Effector CD8-positive, alpha-beta T cell (primary cell): ENCODE measurements around the gene PRDX3.
"Not testable (repeated sequence)": the region's sequence is repeated elsewhere in the genome, so short reads cannot be mapped to it uniquely, and the experiment has no call there.

ENCODE experiments used
- DNase-seq: peaks from one replicate; lab custom pipeline; 2025; lab: John Stamatoyannopoulos, UW

The PRDX3 gene

GRCh38 chr10:119165171-119166117, 13.2 kb downstream of the PRDX3 start, which contains the start of gene SFXN4:
SFXN4 (minus strand) TSS chr10:119165714; CDS start chr10:119165647, 67 bp downstream.
- peak; percentile 59 for DNase-seq

- DNase-seq: no peak
Measured at GRCh38 chr10:119162452-119163092, 16.0 kb downstream of the PRDX3 start.

DNA sequence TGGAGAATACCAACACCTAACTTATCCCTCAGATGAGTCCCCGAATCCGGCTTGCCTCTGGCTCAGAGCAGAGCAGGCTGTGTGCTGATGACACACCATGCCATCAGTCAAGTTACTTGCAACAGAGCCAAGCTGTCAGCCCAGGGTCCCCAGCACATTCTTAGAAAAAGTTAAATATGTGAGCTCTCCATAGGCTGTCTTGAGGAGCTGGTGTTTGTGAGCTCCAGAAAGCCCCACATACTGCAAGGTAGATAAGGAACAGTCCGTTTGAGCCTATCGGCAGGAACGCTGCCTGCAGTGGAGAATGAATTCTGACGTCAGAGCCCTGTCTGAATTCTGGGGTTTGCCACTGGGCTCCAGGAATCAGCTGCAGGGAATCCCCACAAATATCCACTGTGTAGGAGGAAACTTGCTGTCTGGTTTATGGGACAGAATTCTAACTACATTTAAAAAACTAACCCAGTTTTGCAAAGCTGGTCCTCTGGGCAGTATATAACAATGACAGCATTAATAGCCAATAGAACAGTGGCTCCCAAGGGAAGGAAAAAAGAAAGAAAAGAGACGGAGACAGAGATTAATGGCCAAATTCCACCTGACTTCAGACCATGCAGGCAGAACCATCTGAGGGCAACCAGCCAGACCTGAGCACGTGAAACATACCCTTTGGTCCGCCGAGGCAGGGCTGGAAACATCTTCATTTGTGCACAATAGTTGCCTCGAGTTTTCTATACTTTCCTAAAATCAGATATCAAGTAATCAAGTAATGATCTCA, 16.7 kb downstream of the PRDX3 start:
- DNase-seq: no peak

DNA sequence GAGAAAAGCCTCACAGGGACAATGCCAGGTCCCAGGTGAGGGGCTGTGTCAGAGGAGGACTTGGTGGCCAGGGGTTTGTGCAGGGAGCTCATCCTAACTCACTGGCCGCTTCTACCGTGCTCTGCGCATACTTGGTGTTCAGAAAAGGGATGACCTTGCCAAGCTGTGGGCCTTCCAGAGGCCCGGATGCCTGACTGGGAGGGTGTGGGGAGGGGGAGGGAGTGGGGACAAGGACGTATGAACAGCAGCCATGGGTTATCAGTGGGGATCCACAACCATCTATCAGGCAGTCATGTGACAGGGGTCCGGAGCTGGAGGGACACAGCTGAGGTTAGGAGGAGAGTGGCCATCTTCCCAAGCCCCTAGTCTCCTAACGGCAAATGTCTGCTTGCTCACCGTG, 19.3 kb downstream of the PRDX3 start:
- DNase-seq: no peak

- DNase-seq: no peak
Measured at GRCh38 chr10:119153661-119154060, 25.0 kb downstream of the PRDX3 start.

DNA sequence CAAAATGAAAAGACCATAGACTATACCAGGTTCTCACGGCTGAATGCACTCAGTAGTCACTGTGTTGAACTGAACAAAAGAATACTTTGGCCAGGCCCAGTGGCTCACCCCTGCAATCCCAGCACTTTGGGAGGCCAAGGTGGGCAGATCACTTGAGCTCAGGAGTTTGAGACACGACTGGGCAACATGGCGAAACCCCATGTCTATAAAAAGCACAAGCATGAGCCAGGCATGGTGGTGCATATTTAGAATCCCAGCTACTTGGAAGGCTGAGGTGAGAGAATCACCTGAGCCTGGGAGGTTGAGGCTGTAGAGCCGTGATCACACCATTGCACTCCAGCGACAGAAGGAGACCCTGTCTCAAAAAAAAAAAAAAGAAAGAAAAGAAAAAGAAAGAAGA, 25.6 kb downstream of the PRDX3 start:
- DNase-seq: no peak

DNA sequence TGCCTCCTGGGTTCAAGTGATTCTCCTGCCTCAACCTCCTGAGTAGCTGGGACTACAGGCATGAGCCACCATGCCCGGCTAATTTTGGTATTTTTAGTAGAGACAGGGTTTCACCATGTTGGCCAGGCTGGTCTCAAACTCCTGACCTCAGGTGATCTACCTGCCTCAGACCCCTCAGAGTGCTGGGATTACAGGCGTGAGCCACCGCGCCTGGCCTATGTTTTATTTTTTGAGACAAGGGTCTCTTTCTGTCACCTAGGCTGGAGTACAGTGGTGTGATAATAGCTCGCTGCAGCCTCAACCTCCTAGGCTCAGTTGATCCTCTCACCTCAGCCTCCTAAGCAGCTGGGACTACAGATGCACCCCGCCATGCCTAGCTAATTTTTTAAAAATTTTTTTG, 27.0 kb downstream of the PRDX3 start:
- DNase-seq: not testable (repeated sequence)

- no peak for DNase-seq
Measured at GRCh38 chr10:119149729-119150128, 28.9 kb downstream of the PRDX3 start.

DNA sequence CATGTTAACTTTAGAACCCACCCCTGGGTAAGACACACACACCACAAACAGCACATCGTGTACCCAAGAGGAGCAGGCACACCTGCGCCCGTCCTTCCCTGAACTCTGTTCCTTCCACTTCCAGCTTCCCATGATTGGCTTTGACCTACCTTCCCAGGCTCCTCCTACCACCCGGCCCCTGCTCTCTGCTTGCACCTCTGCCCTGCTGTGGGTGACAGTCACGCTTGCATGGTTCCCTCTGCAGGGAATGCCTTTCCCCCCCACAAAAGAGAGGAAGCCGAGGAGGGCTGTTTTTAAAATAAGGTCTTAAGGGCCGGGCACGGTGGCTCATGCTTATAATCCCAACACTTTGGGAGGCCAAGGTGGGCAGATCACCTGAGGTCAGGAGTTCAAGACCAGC, 29.5 kb downstream of the PRDX3 start:
- no peak for DNase-seq

GRCh38 chr10:119143657-119144056, 35.0 kb downstream of the PRDX3 start:
- no peak for DNase-seq

GRCh38 chr10:119140603-119141245, 37.9 kb downstream of the PRDX3 start:
- DNase-seq: no peak

DNA sequence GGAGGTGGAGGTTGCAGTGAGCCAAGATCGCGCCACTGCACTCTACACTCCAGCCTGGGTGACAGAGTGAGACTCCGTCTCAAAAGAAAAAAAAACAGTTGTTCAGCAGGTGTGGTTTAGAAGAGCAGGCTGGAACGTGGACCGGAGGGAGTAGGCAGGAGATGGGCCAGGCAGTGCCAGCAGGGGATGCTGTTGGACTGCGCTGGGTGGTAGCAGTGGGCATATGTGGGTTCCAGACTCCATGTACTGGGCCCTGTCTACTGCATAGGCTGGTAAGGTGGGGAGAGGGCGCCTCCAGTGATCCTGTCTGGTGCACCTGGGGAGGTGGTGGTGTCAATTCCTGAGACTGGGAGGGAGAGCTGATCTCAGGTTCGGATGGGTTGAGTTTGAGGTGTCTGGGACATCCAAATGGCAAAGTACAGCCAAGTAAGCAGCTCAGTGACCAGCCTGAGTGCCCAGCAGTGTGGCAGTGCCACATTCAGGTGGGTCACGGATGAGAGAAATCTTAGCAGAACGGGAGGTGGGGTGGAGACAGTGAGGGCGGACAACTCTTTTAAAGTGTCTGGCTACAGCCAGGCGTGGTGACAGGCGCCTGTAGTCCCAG, 39.0 kb downstream of the PRDX3 start:
- peak; percentile 15 for DNase-seq

DNA sequence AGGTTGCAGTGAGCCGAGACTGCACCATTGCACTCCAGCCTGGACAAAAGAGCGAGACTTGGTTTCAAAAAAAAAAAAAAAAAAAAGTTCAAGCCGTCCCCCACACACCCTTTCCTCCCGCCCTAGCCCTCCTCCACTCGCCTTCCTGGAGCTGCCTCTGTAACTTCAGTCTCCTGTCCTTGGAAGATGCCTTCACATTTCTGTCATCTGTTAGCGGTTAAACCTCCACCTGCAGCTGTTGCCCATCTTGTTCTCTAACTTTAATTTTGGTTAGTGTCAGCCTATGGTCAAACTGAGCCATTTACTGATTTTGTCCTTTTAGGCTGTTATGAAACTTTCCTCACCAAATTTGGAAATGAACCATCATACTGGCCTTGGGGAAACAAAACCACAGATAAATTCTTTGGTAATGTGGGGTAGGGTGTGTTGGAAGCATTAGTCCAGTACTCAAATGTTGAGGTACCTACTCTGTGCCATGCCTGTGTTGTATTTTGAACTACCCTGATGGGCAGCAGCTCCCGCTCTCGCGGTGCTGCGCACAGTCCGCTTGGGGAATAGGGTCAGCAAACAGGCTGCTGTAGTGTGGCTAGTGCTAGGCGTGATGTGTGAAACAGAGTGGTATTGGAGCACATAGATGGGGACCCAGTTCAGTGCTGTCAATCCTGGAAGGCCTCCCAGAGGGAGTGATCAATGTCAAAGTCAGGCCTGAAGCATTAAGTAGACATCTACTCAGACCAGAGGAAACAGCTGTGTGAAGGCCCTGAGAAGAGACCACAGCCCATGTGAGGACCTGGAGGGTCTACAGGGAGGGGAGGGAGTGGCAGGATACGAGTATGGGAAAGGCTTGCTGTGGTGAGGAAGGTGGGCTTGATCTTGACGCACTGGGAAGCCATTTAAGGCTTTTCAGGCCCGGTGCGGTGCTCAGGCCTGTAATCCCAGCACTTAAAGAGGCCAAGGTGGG, 40.0 kb downstream of the PRDX3 start:
- no peak for DNase-seq

GRCh38 chr10:119137878-119138277, 40.7 kb downstream of the PRDX3 start:
- not testable (repeated sequence) for DNase-seq

- DNase-seq: no peak
Measured at GRCh38 chr10:119136084-119136483, 42.5 kb downstream of the PRDX3 start.

- no peak for DNase-seq
Measured at GRCh38 chr10:119135513-119135881, 43.1 kb downstream of the PRDX3 start.

- no peak for DNase-seq
Measured at GRCh38 chr10:119133949-119134348, 44.7 kb downstream of the PRDX3 start.

DNA sequence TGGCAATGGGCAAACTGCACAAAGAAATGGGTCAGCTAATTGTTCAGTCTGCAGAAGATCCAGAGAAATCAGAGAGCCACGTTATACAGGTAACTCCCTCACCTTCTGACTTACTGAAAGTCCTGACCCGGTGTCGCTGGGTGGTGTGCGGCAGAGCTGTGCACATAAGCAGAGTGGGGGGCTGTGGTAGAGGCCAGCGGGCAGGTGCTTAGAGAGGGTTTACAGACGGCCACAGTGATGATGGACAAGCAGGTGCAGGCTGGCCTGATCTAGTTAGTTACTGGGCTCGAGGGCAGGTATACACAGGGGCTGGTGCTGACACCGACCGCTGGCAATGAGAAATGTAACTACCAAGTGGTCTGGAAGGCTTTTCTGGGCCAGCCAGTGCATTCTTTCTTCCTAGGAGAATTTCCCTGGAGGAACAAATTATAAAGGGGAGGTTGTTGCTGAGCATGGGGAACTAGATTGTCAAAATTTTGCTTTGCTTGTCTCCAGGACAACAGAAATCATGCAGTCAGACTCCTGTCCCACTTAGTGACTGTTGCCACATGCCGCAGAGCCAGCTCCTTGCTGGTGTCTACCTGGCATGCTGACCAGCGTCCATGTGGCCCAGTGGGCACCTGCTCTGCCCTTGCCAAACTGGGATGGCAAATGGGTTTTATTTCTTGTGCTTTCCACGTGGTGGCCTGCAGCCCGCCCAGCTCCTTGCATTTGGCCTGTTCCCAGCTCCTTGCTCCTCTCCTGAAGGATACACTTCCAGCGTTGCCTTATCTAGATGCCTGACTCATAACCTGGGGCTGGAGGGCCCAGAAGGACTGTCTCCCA, 45.9 kb downstream of the PRDX3 start:
- no peak for DNase-seq

DNA sequence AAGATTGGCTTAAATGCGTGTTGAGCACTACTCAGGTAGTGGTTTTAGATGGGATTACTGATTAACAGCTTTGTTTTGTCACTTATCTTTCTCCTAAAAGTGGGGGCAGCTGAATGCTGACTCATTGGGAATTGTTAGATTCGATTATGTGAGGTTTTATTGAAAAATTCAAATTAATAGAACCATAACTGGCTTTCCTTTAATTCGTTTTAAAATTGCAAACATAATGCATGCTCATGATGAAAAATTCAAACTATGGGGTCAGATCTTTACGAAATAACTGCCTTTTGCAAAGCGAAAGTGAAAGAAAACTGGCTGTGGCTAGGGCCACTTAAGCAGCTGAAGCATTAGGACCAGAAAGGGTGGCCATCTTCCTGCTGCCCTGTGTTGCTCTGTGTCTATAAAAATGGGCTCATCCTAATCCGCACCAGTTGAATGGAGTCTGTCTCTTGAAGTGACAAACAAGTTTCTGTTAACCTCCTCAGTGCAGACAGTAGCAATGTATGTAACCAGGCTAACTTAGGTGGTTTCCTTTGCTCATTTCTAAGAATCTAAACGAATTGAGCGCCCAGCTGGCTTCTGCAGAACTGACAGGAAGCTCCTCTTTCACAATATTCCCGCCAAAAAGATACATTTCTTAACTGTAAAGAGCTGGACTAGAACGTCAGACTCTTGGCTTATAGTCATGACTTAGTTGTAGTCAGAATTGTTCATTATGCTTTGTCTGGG, 46.9 kb downstream of the PRDX3 start:
- DNase-seq: no peak
